Fibroblast of skin of right quadriceps (primary cell): ENCODE data around the gene TCEA2.

ENCODE experiments used
- DNase-seq: peaks from one replicate; pipeline ENCODE4 v3.0.0-alpha.2; 2013

Gene TCEA2

DNA sequence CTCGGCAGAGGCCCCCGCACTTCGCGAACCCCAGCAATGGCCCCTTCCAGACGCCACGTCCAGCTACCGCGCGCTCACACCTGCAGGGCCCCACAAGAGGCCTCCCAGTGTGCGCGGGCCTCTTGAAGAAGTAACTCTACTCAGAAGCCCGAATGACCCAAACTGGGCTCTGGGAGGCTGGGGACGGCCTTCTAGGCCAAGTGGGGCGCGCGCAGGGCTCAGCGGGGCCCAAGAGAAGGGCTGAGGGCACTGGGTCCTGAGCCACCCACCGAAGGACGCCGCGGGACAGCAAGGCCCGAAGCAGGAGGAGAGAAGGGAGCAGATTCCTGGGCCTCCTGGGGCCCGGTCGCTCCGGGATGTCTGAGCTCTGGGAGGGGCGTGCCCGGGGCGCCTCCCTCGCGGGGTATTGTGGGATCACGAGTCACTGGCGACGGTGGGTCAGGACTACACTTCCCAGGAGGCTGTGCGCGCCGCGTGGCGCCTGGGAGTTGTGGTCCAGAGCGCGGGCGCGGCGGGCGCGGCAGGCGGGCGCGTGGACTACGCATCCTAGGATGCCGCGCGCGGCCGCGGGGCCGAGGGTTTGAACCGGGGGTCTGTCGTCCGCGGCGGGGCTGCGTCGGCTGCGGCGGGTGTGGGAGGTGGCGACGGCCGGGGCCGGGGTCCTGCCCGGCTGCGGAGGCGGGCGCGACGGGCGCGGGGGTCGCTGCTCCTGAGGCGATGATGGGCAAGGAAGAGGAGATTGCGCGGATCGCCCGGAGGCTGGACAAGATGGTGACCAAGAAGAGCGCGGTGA lies at the start of gene TCEA2:
TSS of gene TCEA2 (plus strand) at position 603 of the 793 bp plus-strand sequence. CDS start at position 718, 115 bp downstream.
- DNase-seq = peak; percentile 95

DNA sequence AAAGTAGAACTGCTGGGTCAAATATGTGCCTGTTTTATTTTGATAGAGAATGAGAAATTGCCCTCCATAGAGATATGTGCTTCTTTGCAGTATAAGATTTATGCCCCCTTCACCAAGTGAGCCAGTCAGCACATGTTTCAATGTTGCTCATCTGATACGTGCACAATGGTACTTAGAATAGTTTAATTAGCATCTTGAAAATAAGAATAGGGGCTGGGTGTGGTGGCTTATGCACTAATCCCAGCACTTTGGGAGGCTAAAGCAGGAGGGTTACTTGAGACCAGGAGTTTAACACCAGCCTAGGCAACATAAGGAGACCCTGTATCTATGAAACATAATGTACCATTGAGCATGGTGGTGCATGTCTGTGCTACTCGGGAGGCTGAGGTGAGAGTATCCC lies 47.4 kb upstream of the TCEA2 start:
- DNase-seq = no peak

DNA sequence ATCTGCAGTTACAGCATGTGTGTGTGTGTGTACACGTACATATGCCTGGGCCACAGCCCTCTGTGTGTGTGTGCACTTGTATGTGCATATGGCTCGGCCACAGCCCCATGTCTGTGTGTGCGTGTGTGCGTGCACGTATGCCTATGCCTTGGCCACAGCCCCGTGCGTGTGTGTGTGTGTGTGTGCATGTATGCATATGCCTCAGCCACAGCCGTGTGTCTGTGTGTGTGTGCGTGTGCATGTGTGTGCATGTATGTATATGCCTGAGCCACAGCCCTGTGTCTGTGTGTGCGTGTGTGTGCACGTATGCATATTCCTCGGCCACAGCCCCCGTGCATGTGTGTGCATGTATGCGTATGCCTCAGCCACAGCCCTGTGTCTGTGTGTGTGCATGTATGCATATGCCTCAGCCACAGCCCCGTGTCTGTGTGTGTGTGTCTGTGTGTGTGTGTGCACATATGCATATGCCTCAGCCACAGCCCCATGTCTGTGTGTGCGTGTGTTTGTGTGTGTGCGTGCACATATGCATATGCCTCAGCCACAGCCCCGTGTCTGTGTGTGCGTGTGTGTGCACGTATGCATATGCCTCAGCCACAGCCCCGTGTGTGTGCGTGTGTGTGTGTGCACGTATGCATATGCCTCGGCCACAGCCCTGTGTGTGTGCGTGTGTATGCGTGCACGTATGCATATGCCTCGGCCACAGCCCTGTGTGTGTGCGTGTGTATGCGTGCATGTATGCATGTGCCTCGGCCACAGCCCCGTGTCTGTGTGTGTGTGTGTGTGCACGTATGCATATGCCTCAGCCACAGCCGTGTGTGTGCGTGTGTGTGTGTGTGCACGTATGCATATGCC lies 41.6 kb upstream of the TCEA2 start:
- DNase-seq = no peak

DNA sequence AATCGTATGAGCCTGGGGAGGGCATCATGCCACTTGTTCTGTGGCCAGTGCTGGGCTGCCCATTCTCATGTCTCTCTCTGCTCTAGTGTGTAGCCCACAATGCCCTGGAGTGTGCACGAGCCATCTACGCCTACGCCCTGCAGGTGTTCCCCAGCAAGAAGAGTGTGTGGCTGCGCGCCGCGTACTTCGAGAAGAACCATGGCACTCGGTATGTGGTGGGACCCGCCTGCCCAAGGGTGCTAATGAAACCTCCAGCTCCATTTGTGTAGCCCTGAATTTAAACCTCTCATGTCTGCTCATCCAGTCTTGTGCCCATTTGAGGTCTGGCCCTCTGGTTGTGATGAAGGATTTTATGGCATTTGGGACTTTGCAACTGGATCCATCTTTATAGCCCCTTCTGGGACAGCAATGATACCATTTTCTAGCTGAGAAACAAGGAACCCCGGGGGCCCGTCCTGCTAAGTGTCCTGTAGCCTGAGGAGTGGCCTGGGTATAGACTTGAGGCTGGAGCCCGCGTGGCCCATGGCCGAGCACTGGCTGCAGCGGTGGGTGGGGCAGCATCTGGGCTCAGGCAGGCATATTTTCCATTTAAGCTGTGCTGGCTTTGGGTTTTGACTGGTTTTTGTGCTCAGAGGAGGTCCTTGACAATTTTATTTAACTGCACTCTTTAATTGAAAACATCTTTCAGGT lies 40.2 kb upstream of the TCEA2 start:
- DNase-seq = no peak

DNA sequence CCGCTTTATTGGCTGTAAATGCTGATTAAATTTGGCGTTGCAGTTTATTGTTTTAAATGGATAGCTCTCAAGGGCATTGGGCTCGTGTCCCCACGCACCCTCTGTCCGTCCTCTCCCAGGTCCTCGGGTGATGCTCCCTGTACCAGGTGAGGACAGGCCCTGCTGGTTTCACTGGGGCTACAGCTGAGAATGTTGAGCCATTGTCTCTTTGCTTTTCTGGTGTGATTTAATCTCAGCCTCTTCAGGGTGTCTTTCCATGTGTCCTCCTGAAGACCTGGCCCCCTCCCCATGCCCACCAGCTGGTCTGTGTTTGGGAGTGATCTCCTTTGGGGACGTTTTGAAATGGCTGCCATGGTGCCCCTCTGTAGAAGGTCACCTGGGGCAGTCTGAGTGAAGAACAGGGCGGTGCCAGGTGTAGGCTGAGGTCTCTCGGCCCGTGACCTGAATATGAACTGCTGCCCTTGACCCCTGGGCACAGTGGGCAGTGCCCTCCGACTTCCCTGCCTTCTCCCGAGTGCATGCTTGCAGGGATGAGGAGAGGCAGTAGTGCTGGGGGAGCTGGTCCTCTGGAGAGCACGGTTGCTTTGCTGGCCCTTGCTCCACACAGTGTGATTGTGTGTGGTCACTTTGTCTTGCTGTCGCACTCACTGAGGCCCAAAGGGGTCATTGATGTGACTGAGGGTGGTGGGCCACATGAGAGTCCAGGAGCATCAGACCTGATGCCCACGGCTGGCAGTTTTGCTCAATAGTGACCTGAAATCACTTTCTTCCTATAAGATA lies 39.4 kb upstream of the TCEA2 start:
- no peak for DNase-seq

DNA sequence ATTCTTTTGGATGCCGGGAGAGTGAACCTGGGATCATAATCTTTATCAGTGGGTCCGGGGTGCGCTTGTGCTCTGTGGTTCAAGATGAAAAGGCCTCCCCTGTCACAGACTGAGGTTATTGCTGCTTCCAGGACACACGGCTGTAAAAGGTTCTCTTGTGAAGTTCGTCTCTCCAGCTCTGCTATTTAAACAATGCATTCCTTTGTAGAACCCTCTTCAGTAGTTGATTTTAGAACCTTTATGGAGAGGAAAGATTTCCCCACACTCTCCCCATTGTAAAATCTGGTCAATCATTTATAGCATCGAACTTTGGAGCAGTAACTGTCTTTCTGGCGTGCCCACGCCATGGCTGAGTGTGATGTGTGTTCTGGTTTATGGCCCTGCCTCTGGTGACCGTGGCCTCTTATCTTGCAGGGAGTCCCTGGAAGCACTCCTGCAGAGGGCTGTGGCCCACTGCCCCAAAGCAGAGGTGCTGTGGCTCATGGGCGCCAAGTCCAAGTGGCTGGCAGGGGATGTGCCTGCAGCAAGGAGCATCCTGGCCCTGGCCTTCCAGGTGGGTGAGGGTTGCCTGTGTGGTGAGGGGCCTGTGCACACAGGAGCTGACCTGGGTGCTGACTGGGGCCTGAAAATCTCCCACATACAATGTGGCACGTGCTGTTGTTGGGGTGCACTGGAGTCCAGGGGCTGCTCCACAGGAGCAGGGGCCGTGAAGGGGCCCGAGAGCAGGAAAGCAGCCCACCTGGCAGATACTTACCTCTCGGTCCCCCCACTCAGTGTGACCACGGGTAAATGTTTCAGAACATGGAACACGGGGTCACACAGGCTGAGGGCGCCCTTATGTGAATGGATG lies 38.6 kb upstream of the TCEA2 start:
- no peak for DNase-seq

DNA sequence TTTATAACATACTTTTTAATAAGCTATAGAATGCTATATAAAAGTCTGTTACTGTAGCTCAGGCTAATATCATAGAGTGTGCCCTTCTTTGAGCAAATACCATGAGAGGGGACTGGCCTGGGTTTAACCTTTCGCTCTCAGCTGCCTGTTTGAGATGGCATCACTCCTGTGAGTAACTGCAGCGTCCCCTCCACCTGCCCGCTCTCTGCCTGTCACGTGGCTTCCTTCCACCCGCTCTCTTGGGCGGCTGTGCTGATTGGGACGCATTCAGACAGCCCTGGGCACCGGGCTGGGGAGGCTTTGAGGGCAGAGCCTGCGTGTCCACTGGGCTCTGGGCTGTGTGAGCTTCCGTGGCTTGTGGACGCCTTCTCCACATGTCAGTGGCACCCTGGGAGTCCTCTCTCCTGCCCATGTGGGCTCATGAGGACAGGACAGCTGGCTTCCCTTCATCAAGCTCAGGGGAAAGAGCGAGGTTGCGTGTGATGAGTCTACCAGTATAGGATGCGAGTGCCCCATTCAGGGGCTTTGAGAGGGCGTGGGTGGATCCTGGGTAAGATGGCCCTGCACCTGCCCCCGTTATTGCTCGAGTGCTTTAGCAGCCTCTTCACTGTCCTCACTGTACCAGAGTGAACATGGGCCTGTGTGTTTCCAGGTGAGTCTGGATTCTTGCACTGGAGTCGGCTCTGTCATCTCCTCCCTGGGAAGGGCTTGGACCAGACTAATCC lies 37.7 kb upstream of the TCEA2 start:
- no peak for DNase-seq

DNA sequence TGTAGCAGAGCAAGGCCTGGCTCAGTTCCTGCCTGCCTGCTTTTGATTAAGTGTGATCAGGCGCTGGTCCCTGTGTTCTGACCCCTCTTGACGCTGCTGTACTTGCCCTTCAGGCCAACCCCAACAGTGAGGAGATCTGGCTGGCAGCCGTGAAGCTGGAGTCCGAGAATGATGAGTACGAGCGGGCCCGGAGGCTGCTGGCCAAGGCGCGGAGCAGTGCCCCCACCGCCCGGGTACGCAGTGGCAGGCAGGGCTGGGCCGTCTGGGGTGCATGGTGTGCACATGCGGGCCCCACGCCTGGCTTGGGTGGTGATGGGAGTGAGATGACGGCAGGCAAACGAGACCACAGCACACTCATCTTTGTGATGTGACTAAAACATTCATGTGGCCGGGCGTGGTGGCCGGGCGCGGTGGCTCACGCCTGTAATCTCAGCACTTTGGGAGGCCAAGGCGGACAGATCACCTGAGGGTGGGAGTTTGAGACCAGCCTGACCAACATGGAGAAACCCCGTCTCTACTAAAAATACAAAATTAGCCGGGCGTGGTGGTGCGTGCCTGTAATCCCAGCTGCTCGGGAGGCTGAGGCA lies 37.1 kb upstream of the TCEA2 start:
- DNase-seq = no peak

DNA sequence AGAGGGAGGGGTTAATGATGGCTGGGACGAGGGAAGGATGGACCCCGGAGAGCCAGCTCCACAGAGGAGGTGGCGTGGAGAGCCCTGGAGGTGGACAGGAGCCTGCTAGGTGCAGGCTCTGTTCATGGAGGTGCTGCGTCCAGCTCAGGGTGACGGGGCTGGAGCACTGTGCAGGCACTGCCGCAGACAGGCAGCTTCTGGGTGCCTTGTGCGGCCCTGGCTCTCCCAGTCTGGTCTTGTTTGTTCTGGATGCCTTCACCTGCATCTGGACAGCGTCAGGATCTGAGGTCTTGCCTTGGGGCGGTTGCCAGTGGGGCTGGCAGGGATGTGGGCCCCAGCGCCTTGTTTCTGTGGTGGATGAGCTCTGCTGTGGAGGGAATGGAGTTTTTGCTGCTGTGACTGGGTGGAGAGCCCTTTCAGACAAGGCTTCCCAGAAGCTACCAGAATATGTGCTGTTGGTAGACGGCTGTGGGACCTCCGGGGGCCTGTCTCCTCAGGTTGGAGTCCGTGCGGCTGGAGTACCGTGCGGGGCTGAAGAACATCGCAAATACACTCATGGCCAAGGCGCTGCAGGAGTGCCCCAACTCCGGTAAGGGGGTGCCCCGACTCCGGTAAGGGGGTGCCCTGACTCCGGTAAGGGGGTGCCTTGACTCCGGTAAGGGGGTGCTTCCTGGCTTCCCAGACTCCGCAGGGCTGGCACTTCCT lies 34.9 kb upstream of the TCEA2 start:
- DNase-seq = no peak

DNA sequence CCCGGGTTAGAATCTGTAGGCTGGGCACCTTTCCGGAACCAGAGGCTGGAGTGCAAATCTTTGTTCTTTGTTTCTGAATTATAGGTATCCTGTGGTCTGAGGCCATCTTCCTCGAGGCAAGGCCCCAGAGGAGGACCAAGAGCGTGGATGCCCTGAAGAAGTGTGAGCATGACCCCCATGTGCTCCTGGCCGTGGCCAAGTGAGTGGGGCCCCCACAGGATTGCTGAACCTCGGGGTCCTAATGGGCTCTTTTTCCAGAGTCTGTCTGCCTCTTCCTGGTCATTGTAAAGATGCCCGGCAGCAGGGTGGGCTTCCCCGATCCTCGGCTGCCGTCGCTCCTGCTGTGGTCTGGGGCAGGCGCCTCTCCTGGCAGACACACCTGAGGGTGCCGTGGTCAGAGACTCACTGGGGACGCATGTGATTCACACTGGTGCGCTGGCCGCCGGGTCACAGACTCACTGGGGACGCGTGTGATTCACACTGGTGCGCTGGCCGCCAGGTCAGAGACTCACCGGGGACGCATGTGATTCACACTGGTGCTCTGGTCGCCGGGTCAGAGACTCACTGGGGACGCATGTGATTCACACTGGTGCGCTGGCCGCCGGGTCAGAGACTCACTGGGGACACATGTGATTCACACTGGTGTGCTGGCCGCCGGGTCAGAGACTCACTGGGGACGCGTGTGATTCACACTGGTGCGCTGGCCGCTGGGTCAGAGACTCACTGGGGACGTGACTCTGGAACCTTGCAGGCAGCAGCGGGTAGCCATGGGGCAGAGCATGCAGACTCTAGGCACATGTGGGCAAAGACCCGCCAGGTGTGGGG lies 33.5 kb upstream of the TCEA2 start:
- no peak for DNase-seq

DNA sequence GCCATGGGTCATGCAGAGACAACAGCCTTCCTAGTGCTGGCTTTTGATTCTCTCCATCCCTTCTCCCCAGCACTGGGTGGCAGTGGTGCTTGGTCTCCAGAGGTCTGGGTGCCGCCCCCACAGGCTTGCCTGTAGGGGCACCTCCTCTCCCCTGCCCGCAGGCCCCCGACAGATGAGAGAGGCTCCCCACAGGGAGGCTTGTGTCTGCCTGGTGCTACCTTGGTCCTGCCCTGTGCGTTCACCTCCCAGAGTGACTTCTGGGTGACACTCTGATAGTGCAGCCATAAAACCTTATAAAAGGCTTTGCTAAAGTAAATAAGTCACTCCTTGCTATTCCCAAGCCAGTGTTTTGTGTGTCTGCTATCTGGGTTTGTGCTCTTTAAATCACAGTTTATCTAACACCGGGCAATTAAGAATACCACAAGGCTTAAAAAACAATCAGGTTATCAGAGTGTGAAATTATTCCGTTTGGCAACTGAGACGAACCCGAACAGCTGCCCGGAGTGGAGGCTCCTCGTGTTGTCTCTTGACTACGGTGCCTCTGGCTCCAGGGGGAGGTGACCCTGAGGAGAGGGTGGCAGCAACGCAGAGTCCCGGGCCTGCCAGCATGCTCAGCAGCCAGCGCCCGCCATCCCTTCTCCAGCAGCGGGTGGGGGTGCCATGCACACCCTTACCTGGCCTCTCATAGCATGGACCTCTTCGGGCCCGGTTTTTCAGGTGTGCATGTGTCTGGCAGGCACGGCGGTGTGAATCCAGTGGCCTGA lies 32.4 kb upstream of the TCEA2 start:
- DNase-seq = no peak

DNA sequence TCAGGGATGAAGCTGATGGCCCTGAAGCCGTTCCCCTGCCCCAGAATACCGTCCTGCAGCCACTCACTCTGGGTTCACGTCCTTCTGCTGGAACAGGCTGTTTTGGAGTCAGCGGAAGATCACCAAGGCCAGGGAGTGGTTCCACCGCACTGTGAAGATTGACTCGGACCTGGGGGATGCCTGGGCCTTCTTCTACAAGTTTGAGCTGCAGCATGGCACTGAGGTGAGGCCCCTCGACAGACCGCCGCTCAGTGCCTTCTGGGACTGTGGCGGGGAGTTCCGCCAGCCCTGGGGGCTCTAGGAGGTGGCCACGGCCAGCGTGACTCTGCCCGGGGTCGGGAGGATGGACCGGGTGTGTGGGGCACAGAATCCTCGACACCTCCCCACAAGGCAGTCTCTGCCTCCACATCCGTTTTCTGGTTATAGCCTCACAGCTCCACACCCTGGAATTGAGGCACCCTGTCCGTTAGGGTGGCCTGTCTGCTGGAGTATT lies 31.1 kb upstream of the TCEA2 start:
- no peak for DNase-seq

DNA sequence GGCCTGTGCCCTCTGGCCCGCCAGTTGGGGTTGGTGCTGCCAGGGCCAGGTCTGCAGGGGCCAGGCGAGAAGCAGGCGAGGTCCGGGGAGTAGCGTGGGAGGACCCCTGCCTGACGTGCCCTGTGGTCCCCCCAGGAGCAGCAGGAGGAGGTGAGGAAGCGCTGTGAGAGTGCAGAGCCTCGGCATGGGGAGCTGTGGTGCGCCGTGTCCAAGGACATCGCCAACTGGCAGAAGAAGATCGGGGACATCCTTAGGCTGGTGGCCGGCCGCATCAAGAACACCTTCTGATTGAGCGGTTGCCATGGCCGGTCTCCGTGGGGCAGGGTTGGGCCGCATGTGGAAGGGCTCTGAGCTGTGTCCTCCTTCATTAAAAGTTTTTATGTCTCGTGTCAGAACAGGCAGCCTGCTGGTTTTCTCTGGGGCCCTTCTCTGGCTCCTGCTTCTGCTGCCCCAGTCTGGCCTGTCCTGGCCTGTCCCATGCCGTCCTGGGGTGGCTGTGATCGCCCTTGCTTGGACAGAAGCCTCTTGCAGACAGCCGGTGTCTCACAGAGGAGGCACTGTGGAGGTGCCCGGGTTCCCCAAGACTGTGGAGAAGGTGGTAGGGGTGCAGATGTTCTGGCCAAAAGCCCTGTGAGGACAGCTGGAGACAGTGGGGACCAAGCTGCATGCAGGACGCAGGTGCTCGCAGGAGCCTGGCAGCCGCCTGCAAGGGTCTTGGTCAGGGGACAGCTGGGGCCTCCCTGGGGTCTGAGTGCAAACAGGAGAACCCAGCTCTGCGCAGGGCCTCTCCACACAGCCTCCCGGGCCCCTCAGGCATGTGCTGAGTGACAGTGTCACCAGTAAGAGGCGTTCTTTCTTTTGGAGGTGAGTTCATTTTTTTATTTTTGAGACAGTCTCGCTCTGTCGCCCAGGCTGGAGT lies 30.0 kb upstream of the TCEA2 start:
- no peak for DNase-seq

DNA sequence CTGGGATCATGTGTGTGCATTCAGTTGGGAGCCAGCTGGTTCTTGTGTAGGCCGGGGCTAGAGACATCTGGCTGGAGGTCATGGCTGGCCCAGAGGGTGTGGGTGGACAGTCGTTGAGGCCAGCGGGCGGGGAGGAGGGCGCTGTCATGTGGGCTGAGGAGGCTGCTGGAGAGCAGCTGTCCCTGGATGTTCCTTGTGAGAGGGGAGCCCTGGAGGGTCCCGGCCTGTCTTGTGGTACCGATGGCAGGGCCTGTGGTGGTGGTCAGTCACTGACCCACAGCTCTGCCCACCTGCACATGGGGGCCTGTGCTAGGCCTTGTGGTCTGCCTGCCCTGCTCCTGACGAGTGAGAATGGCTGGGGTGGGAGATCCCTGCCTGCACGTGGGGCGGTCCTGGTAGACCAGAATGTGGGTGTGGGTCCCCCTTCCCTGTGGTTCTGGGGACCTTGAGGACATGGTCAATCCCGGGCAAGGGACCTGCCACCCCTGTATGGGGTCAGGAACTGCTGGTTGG lies 29.0 kb upstream of the TCEA2 start:
- DNase-seq = no peak

DNA sequence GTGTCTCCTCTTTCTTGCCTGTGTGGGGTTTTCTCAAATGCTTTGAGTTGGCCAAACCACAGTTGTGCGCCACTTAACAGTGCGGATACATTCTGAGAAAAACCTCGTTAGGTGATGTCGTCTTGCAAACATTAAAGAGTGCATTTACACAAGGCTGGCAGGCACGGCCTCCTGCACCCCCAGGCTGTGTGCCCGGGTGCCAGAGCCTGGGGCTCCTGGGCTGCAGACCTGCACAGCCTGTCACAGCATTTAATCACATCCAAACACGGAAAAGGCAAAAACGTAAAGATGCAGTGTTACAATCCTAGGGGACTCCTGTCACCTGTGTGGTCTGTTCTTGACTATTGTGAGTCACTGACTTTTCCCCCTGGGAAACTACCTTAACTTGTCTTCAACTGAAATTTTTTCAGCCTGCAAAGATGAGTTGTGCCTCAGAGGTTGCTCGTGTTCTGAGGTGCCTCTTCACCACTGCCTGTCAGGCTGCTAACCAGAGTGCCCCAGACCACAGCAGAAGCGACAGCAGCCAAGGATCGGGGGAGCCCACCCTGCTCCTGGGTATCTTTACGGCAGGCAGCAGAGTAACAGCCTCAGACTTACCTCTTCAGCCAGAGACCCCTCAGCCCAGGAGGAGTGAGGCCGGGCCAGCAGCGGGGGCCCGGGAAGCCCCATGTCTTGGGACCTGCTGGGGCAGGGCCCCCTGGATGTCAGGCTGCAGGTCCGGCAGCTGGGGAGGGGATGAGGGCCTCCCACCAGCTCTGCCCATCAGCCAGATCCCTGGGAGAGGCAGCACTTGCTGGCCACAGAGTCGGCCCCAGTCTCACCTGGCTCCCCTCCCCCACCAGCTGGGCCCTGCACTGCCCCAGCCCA lies 27.7 kb upstream of the TCEA2 start:
- DNase-seq = no peak

DNA sequence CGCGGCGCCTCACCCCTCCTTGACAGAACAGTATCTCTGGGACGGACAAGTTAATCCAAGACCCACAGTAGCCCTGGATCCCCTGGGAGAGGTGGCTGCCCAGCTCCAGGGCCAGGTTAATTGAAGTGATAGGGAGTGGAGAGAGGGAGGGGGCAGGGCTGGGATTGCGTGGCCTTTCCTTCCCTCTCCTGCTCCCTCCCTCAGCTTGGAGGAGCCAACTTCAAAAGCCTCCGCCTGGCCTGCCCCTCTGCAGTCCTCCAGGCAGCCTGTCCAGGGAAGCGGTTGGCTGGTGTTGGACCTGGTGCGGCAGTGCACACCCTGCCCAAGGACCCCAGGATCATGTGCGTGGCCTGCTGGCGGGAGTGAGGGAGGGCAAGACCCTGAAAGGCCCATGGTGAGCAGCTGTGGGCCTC lies 27.1 kb upstream of the TCEA2 start, which contains the start of gene C20orf204:
TSS of gene C20orf204 (plus strand) at position 250 of the 413 bp plus-strand sequence. CDS start at position 392, 142 bp downstream.
- DNase-seq = no peak
